Measurements from ENCODE around the gene ENOX1. TPM values are rescaled to one million over a fixed set of nuclear protein-coding genes. Genes with fewer than 3 reads are reported as not detected.

The ENOX1 gene
- total and polyA plus RNA-seq, 9 of the 15 experiments (the other 6 are each of a cell fraction or from before 2014, with no cell fraction given) = not detected

GRCh38 chr13:43264458-43264857, 522.3 kb downstream of the ENOX1 start:
- POLR2A ChIA-PET = interaction anchor here (0.6 kb wide), 1 partner anchor 21 kb away, joined by 3 read pairs; no protein-coding TSS in a partner anchor
- CTCF ChIA-PET (ENCODE audit: low intra/inter-chr PET ratio) = no interaction called here
- in situ Hi-C loops (cut with MboI) = no loop called here
- no peak for TF ChIP-seq NBN (IDR thresholded peaks at IDR 0.05; ENCODE audit: low read depth)
- TF ChIP-seq HDAC2 (IDR thresholded peaks at IDR 0.05) = no peak
- no peak for TF ChIP-seq ADNP (tag; IDR thresholded peaks at IDR 0.05)
- no peak for TF ChIP-seq ZNF398 (CRISPR knock-in tag; IDR thresholded peaks at IDR 0.05)
- TF ChIP-seq ZNF584 (CRISPR knock-in tag; IDR thresholded peaks at IDR 0.05; ENCODE audit: low read depth) = no peak
- no peak for TF ChIP-seq EP300 (IDR thresholded peaks at IDR 0.05; ENCODE audit: low read length)
- no peak for TF ChIP-seq RBM25 (IDR thresholded peaks at IDR 0.05; ENCODE audit: low read depth, low read length, severe bottlenecking)
- TF ChIP-seq ZNF592 (IDR thresholded peaks at IDR 0.05) = no peak
- TF ChIP-seq ETV6 (IDR thresholded peaks at IDR 0.05; ENCODE audit: borderline replicate concordance in 1 of 2, low read depth in 2 of 2, low read length in 1 of 2) = no peak
- no peak for TF ChIP-seq ETV6 (CRISPR knock-in tag; IDR thresholded peaks at IDR 0.05; ENCODE audit: borderline replicate concordance)
- TF ChIP-seq BDP1 (IDR thresholded peaks at IDR 0.05; ENCODE audit: insufficient read depth, insufficient read length) = no peak
- peak; percentile 89 for TF ChIP-seq MAFK (IDR thresholded peaks at IDR 0.05; ENCODE audit: low read length)
- TF ChIP-seq MAFG (tag; conservative IDR thresholded peaks at IDR 0.05) = peak; percentile 70
- TF ChIP-seq BRCA1 (IDR thresholded peaks at IDR 0.05) = no peak
- TF ChIP-seq BRCA1 (CRISPR knock-in tag; IDR thresholded peaks at IDR 0.05) = no peak
- no peak for TF ChIP-seq ZNF197 (CRISPR knock-in tag; IDR thresholded peaks at IDR 0.05; ENCODE audit: low read depth)
- no peak for TF ChIP-seq THRB (CRISPR knock-in tag; conservative IDR thresholded peaks at IDR 0.05)
- no peak for TF ChIP-seq GATAD2B (IDR thresholded peaks at IDR 0.05; ENCODE audit: borderline replicate concordance)
- no peak for TF ChIP-seq ARID1B (IDR thresholded peaks at IDR 0.05)

More at GRCh38 chr13:43264458-43264857, 522.3 kb downstream of the ENOX1 start:
- H3K9me3 ChIP-seq (replicated peaks; ENCODE audit: control insufficient read depth, insufficient read depth, low read depth, low read length) = no peaks in the 10 kb centered on the region
- ATAC-seq (no peak), DNase-seq (ENCODE audit: extremely low read depth in 1 of 4, low spot score in 3 of 4) (no peak), FAIRE-seq (no peak)
- no peaks in the 10 kb centered on the region for H3K27me3 ChIP-seq (ENCODE audit: control insufficient read depth in 2 of 2, insufficient read depth in 2 of 2, low read length in 2 of 2)
- no peak overlapping the region for H3K4me2 ChIP-seq (ENCODE audit: insufficient read depth, low read length)
- no TSS peak for BruUV-seq (replicated peaks)
- H3K36me3 ChIP-seq (ENCODE audit: control insufficient read depth, insufficient read depth, low read length) = no peaks in the 10 kb centered on the region
- no peaks in the 10 kb centered on the region for H3K4me1 ChIP-seq (replicated peaks in 1 of 2; ENCODE audit: control insufficient read depth in 2 of 2, insufficient read depth in 2 of 2, low read length in 2 of 2)
- no peaks in the 10 kb centered on the region for H4K20me1 ChIP-seq (replicated peaks; ENCODE audit: control insufficient read depth, insufficient read depth, low read length)
- H3K9ac ChIP-seq (ENCODE audit: insufficient read depth in 1 of 2, low read depth in 2 of 2, low read length in 2 of 2) = no peak overlapping the region
- H3K79me2 ChIP-seq (ENCODE audit: control insufficient read depth, insufficient read depth, low read length) = no peaks in the 10 kb centered on the region
- H3K27ac ChIP-seq (ENCODE audit: extremely low read depth, low read depth, low read length) = no peak overlapping the region
- no peaks in the 10 kb centered on the region for H3K9me1 ChIP-seq (ENCODE audit: control insufficient read depth, insufficient read depth, low read length)
- intact Hi-C loops (cut with micrococcal nuclease) = no loop called here
- 0% methylated on average over 1 of the region's 1 CpG for WGBS (ENCODE audit: insufficient coverage, low coverage, missing lambda C conversion rate)
- no peak overlapping the region for H3K4me3 ChIP-seq
- H2AFZ ChIP-seq (ENCODE audit: low read depth, low read length) = no peak overlapping the region
